Esophagus (tissue), 2 donors: ENCODE data around the gene C5AR1. TPM values are rescaled to one million over a fixed set of nuclear protein-coding genes. Genes with fewer than 3 reads are reported as not detected.

Experiments used
- H3K27ac ChIP-seq, 2 donors: one replicate each; pipeline ENCODE4 v1.5.1; 2013; ENCODE audit warnings: low read depth in 2 of 2, mild to moderate bottlenecking in 2 of 2, inconsistent platforms in 1 of 2, low read length in 1 of 2, moderate library complexity in 1 of 2
- H3K27me3 ChIP-seq, 2 donors: one replicate each; pipeline ENCODE4 v1.6.1; 2013; ENCODE audit warnings: low read length in 2 of 2, control low read depth in 1 of 2, mild to moderate bottlenecking in 1 of 2; ENCODE audit not compliant: insufficient read depth in 2 of 2, control insufficient read depth in 1 of 2
- H3K36me3 ChIP-seq, 2 donors: one replicate each; pipeline ENCODE4 v1.6.1; 2013; ENCODE audit warnings: low read length in 1 of 2; ENCODE audit not compliant: control insufficient read depth in 2 of 2, insufficient read depth in 2 of 2
- H3K4me1 ChIP-seq, 2 donors: one replicate each; pipeline ENCODE4 v1.6.1; 2013; ENCODE audit warnings: low read length in 1 of 2; ENCODE audit not compliant: control insufficient read depth in 2 of 2, insufficient read depth in 2 of 2
- H3K4me3 ChIP-seq, 2 donors: one replicate each; pipeline ENCODE4 v1.5.1; 2013; ENCODE audit warnings: low read length in 2 of 2, mild to moderate bottlenecking in 2 of 2, low read depth in 1 of 2, moderate library complexity in 1 of 2
- H3K9me3 ChIP-seq, 2 donors: one replicate each; pipeline ENCODE4 v1.6.1; 2013; ENCODE audit warnings: mild to moderate bottlenecking in 2 of 2, low read depth in 1 of 2, low read length in 1 of 2, moderate library complexity in 1 of 2; ENCODE audit not compliant: control insufficient read depth in 2 of 2, insufficient read depth in 1 of 2
- WGBS, 2 donors: extraction: QIAGEN DNeasy Blood & Tissue Kit; methylation state at CpG; one replicate each; pipeline ENCODE4 v1.1.7; 2013; 5-methylcytosine and 5-hydroxymethylcytosine counted together
- polyA plus RNA-seq, 2 donors: library from polyadenylated mRNA; stranded (reverse); fragments of 200-250 nt; gene quantifications; one replicate each; pipeline ENCODE4 v1.2.3, GENCODE V29; 2013
- donor health status: healthy with polysubstance abuse.
- donor health status: Bipolar disorder and iron deficiency.

Gene C5AR1
- polyA plus RNA-seq, 2 donors: 0.71 to 0.96 TPM

- 19 to 27% methylated on average over 5 of the region's 5 CpGs for WGBS, 2 donors
- H3K27ac ChIP-seq: no peak overlapping the region
Observed at GRCh38 chr19:47310819-47311218, 1.2 kb downstream of the C5AR1 start.

GRCh38 chr19:47312366-47313006 is 2.8 kb downstream of the C5AR1 start:
- no peak overlapping the region for H3K4me3 ChIP-seq
- H3K27ac ChIP-seq: no peak overlapping the region
- no peaks in the 10 kb centered on the region for H3K9me3 ChIP-seq
- H3K36me3 ChIP-seq: no peaks in the 10 kb centered on the region
- no peaks in the 10 kb centered on the region for H3K27me3 ChIP-seq
- no peaks in the 10 kb centered on the region for H3K4me1 ChIP-seq
- 89 to 91% methylated on average over 5 of the region's 5 CpGs for WGBS, 2 donors

More at GRCh38 chr19:47310819-47311218, 1.2 kb downstream of the C5AR1 start:
- Histone ChIP-seq H3K36me3 (no peaks in the 10 kb centered on the region), H3K27me3 (no peaks in the 10 kb centered on the region), H3K9me3 (no peaks in the 10 kb centered on the region), H3K4me1 (no peaks in the 10 kb centered on the region), H3K4me3 (no peak overlapping the region)

GRCh38 chr19:47313754-47314295 is 4.2 kb downstream of the C5AR1 start:
- Histone ChIP-seq H3K27me3 (no peaks in the 10 kb centered on the region), H3K27ac (no peak overlapping the region)

GRCh38 chr19:47315125-47315821 is 5.6 kb downstream of the C5AR1 start:
- Histone ChIP-seq H3K36me3 (no peaks in the 10 kb centered on the region), H3K4me3 (no peak overlapping the region), H3K4me1 (no peaks in the 10 kb centered on the region), H3K27ac (peak overlapping the region in 1 of 2 donors; percentile 72), H3K27me3 (no peaks in the 10 kb centered on the region), H3K9me3 (no peaks in the 10 kb centered on the region)
- WGBS, 2 donors: 35 to 38% methylated on average over 12 of the region's 12 CpGs

More at GRCh38 chr19:47313754-47314295, 4.2 kb downstream of the C5AR1 start:
- H3K36me3 ChIP-seq: no peaks in the 10 kb centered on the region
- no peak overlapping the region for H3K4me3 ChIP-seq
- no peaks in the 10 kb centered on the region for H3K4me1 ChIP-seq
- no peaks in the 10 kb centered on the region for H3K9me3 ChIP-seq
- 83 to 84% methylated on average over 10 of the region's 10 CpGs for WGBS, 2 donors

- Histone ChIP-seq H3K27me3 (no peaks in the 10 kb centered on the region), H3K9me3 (no peaks in the 10 kb centered on the region), H3K4me3 (no peak overlapping the region), H3K27ac (no peak overlapping the region), H3K36me3 (no peaks in the 10 kb centered on the region), H3K4me1 (no peaks in the 10 kb centered on the region)
- 87 to 91% methylated on average over 4 of the region's 4 CpGs for WGBS, 2 donors
Observed at GRCh38 chr19:47316513-47316912, 6.9 kb downstream of the C5AR1 start.

GRCh38 chr19:47319923-47320871 is 10.5 kb downstream of the C5AR1 start:
- Histone ChIP-seq H3K4me1 (no peaks in the 10 kb centered on the region), H3K36me3 (no peaks in the 10 kb centered on the region), H3K27ac (no peak overlapping the region), H3K9me3 (no peaks in the 10 kb centered on the region), H3K4me3 (no peak overlapping the region), H3K27me3 (no peaks in the 10 kb centered on the region)
- WGBS, 2 donors: 92 to 93% methylated on average over 46 of the region's 46 CpGs

GRCh38 chr19:47321630-47322029 is 12.0 kb downstream of the C5AR1 start:
- H3K4me1 ChIP-seq: no peaks in the 10 kb centered on the region
- H3K36me3 ChIP-seq: no peaks in the 10 kb centered on the region
- no peak overlapping the region for H3K4me3 ChIP-seq
- WGBS, 2 donors: 79% methylated on average over 1 of the region's 1 CpG
- no peaks in the 10 kb centered on the region for H3K27me3 ChIP-seq
- no peaks in the 10 kb centered on the region for H3K9me3 ChIP-seq
- H3K27ac ChIP-seq: no peak overlapping the region

- Histone ChIP-seq H3K9me3 (no peaks in the 10 kb centered on the region), H3K4me1 (no peaks in the 10 kb centered on the region), H3K27me3 (no peaks in the 10 kb centered on the region), H3K27ac (no peak overlapping the region), H3K4me3 (no peak overlapping the region), H3K36me3 (no peaks in the 10 kb centered on the region)
- whole genome bisulfite sequencing, 2 donors: 79 to 80% methylated on average over 2 of the region's 2 CpGs
Observed at GRCh38 chr19:47322058-47322457, 12.4 kb downstream of the C5AR1 start.

GRCh38 chr19:47323409-47323808 is 13.7 kb downstream of the C5AR1 start:
- Histone ChIP-seq H3K27me3 (no peaks in the 10 kb centered on the region), H3K9me3 (no peaks in the 10 kb centered on the region), H3K27ac (no peak overlapping the region), H3K36me3 (no peaks in the 10 kb centered on the region), H3K4me1 (no peaks in the 10 kb centered on the region), H3K4me3 (no peak overlapping the region)
- WGBS, 2 donors: 70 to 77% methylated on average over 8 of the region's 8 CpGs
